ENCODE results near the gene NRM.
"Not testable (repeated sequence)": the region's sequence is repeated elsewhere in the genome, so short reads cannot be mapped to it uniquely, and the experiment has no call there.

NRM gene

GRCh38 chr6:30664994-30665767 is 25.6 kb downstream of the NRM start:
- no peak for DNase-seq

- DNase-seq, result not testable (repeated sequence)
These were observed 32.9 kb downstream of the NRM start for GRCh38 chr6:30657922-30658321.

GRCh38 chr6:30657454-30657853 is 33.3 kb downstream of the NRM start:
- DNase-seq, result no peak

GRCh38 chr6:30656513-30656912 is 34.3 kb downstream of the NRM start:
- no peak for DNase-seq

GRCh38 chr6:30655743-30656094 is 35.1 kb downstream of the NRM start:
- DNase-seq, result no peak

GRCh38 chr6:30654798-30655742 is 35.7 kb downstream of the NRM start:
- no peak for DNase-seq

- no peak for DNase-seq
These were observed 39.6 kb downstream of the NRM start for GRCh38 chr6:30651143-30651542.

GRCh38 chr6:30647242-30648116 is 43.3 kb downstream of the NRM start:
- DNase-seq, result peak; percentile 87

- DNase-seq, result peak; percentile 94
These were observed 44.1 kb downstream of the NRM start, which contains the start of gene C6orf136 for GRCh38 chr6:30646450-30647241. C6orf136 (plus strand) TSS chr6:30647133; CDS start chr6:30647232, 99 bp downstream.

GRCh38 chr6:30645989-30646388 is 44.8 kb downstream of the NRM start:
- no peak for DNase-seq

- DNase-seq, result no peak
These were observed 46.0 kb downstream of the NRM start for GRCh38 chr6:30644769-30645168.

- DNase-seq, result no peak
These were observed 47.1 kb downstream of the NRM start for GRCh38 chr6:30643656-30644055.

GRCh38 chr6:30641048-30641447 is 49.7 kb downstream of the NRM start:
- no peak for DNase-seq

GRCh38 chr6:30640481-30640880 is 50.3 kb downstream of the NRM start:
- DNase-seq, result no peak

Measured in stimulated activated CD8-positive, alpha-beta memory T cell treated with anti-CD3 and anti-CD28 coated beads, Interleukin-4, amount 100 ng/mL, for 48 hours (primary cell).